Endothelial cell of umbilical vein (primary cell): ENCODE measurements around the gene CERK. TPM values are rescaled to one million over a fixed set of nuclear protein-coding genes. Genes with fewer than 3 reads are reported as not detected.

ENCODE experiments used
- BruUV-seq: library from RNA; stranded (reverse); fragments of 400-500 nt; replicated peaks from 2 replicates; lab custom pipeline; 2021; lab: Mats Ljungman, UMichigan
- CTCF ChIA-PET: fragments of 300-600, 350-600 bp; sonication (Branson Sonifier 250); formaldehyde crosslinking; loops from one replicate; lab custom pipeline; 2021; ENCODE audit warnings: antibody characterized with exemption, inconsistent platforms; lab: Charles Lee
- POLR2A ChIA-PET: fragments of 300-600, 350-600 bp; sonication (Branson Sonifier 250); formaldehyde crosslinking; loops from one replicate; lab custom pipeline; 2021; ENCODE audit warnings: antibody characterized with exemption, inconsistent platforms; lab: Charles Lee
- DNase-seq: peaks from one replicate; pipeline ENCODE4 v3.0.0-alpha.2; 2011; ENCODE audit warnings: low read depth, low spot score
- FAIRE-seq: peaks from 2 replicates; lab custom pipeline; 2011; peaks lifted over from hg19 to GRCh38; lab: Jason Lieb, UNC
- H2AFZ ChIP-seq: 2 replicates; pipeline ENCODE4 v1.6.0; 2012; ENCODE audit warnings: low read depth, low read length, control low read depth, inconsistent platforms
- H3K27ac ChIP-seq: 2 replicates; pipeline ENCODE4 v1.5.1; 2011; ENCODE audit warnings: low read depth, mild to moderate bottlenecking, control low read depth, low read length, moderate library complexity; ENCODE audit not compliant: insufficient read depth
- H3K27me3 ChIP-seq, 2 experiments: 2 replicates each; pipeline versions ENCODE4 v1.6.0 to v1.6.1; 2011; ENCODE audit warnings: low read length in 2 of 2, mixed read lengths in 1 of 2; ENCODE audit not compliant: control insufficient read depth in 2 of 2, insufficient read depth in 2 of 2
- H3K36me3 ChIP-seq, 2 experiments: 2 replicates in 1 of 2; 3 replicates in 1 of 2; pipeline ENCODE4 v1.5.1; 2011; ENCODE audit warnings: low read length in 2 of 2, mild to moderate bottlenecking in 1 of 2, moderate library complexity in 1 of 2; ENCODE audit not compliant: control insufficient read depth in 2 of 2, insufficient read depth in 2 of 2; ENCODE audit errors: extremely low read depth in 1 of 2
- H3K4me1 ChIP-seq: 3 replicates; pipeline ENCODE4 v1.5.1; 2011; ENCODE audit warnings: mild to moderate bottlenecking, low read length; ENCODE audit not compliant: control insufficient read depth, insufficient read depth; ENCODE audit errors: extremely low read depth
- H3K4me2 ChIP-seq: 2 replicates; pipeline ENCODE4 v1.6.1; 2011; ENCODE audit warnings: low read length, control low read depth, mixed read lengths; ENCODE audit not compliant: insufficient read depth
- H3K4me3 ChIP-seq, 3 experiments: fragments of 200-600 bp in 1 of 3; sonication (generic), shearing (Covaris generic) in 1 of 3; replicated peaks in 1 of 3; 2 replicates each; pipeline ENCODE4 v1.5.1; 2011 to 2016; ENCODE audit warnings: control low read depth in 3 of 3, low read length in 3 of 3, mild to moderate bottlenecking in 2 of 3, inconsistent platforms in 1 of 3, low read depth in 1 of 3, moderate library complexity in 1 of 3; ENCODE audit not compliant: insufficient read depth in 1 of 3
- H3K79me2 ChIP-seq: 2 replicates; pipeline ENCODE4 v1.6.0; 2012; ENCODE audit warnings: low read length, inconsistent platforms; ENCODE audit not compliant: control insufficient read depth, insufficient read depth
- H3K9ac ChIP-seq: replicated peaks from 2 replicates; pipeline ENCODE3; 2011; ENCODE audit warnings: low read length, control low read depth; ENCODE audit not compliant: insufficient read depth; ENCODE audit errors: extremely low read depth
- H3K9me1 ChIP-seq: replicated peaks from 3 replicates; pipeline ENCODE4 v1.6.0; 2011; ENCODE audit warnings: mild to moderate bottlenecking, low read length; ENCODE audit not compliant: control insufficient read depth, insufficient read depth; ENCODE audit errors: extremely low read depth
- H3K9me3 ChIP-seq: replicated peaks from 2 replicates; pipeline ENCODE4 v1.5.1; 2012; ENCODE audit warnings: low read length, inconsistent platforms; ENCODE audit not compliant: control insufficient read depth, insufficient read depth
- H4K20me1 ChIP-seq: replicated peaks from 2 replicates; pipeline ENCODE3; 2011; ENCODE audit warnings: mild to moderate bottlenecking, low read length; ENCODE audit not compliant: control insufficient read depth, insufficient read depth; ENCODE audit errors: extremely low read depth
- EZH2 ChIP-seq: IDR thresholded peaks from 2 replicates; pipeline ENCODE4 v1.6.1; 2012; ENCODE audit warnings: borderline replicate concordance, low read depth, mild to moderate bottlenecking, moderate library complexity, low read length, inconsistent platforms; ENCODE audit not compliant: severe bottlenecking
- FOS ChIP-seq: IDR thresholded peaks from 2 replicates; pipeline ENCODE4 v1.6.1; 2011; ENCODE audit warnings: mild to moderate bottlenecking, low read length, moderate library complexity, borderline replicate concordance; ENCODE audit not compliant: insufficient read depth
- GATA2 ChIP-seq: IDR thresholded peaks from 2 replicates; pipeline ENCODE4 v1.7.0; 2011; ENCODE audit warnings: low read depth, mild to moderate bottlenecking, moderate library complexity, mixed read lengths, low read length; ENCODE audit not compliant: insufficient read length, insufficient read depth
- JUN ChIP-seq: IDR thresholded peaks from 2 replicates; pipeline ENCODE4 v1.6.1; 2011; ENCODE audit warnings: borderline replicate concordance, low read depth; ENCODE audit not compliant: insufficient read length, insufficient read depth
- MYC ChIP-seq: IDR thresholded peaks from one replicate; pipeline ENCODE4 v1.6.1; 2011; ENCODE audit warnings: mild to moderate bottlenecking, low read depth, low read length
- POLR2A ChIP-seq: IDR thresholded peaks from 2 replicates; pipeline ENCODE4 v1.6.1; 2012; ENCODE audit warnings: low read depth, mild to moderate bottlenecking, control low read depth, low read length
- POLR2AphosphoS5 ChIP-seq: IDR thresholded peaks from 2 replicates; pipeline ENCODE4 v1.6.1; 2012; ENCODE audit warnings: low read depth, mild to moderate bottlenecking, control low read depth, low read length, moderate library complexity; ENCODE audit not compliant: insufficient read depth
- dilution Hi-C: fragments of 300-500 bp; cut with MboI; formaldehyde crosslinking; loops from one replicate; pipeline ENCODE4 v1.15.0; 2019; ENCODE audit warnings: low sequenced_read_pairs; ENCODE audit not compliant: extremely low pct_ligation_motif_present
- intact Hi-C: fragments of 100-400 bp; cut with micrococcal nuclease; formaldehyde crosslinking; loops from one replicate; pipeline ENCODE4 v1.10.0; 2022
- polyA plus RNA-seq, 4 experiments: library from polyadenylated mRNA; depleted of rRNA in 3 of 4; stranded (reverse) in 3 of 4; unstranded in 1 of 4; fragments of >200 nt; gene quantifications; 2 replicates each; pipeline versions ENCODE4 v1.2.1 to v1.2.3, GENCODE V29; 2011 to 2012; ENCODE audit warnings: missing spikeins in 1 of 4
- total RNA-seq: library from RNA; stranded (reverse); gene quantifications from 2 replicates; pipeline ENCODE4 v1.2.3, GENCODE V29; 2021
- TF ChIP-seq, protein P1 (sequence below): IDR thresholded peaks from 2 replicates; pipeline ENCODE4 v1.6.1; 2011; ENCODE audit not compliant: insufficient read depth, insufficient read length
- TF ChIP-seq, protein P2 (sequence below), 2 donors: IDR thresholded peaks; 1 replicate in 1 of 2; 2 replicates in 1 of 2; pipeline ENCODE4 v1.5.1; 2011; ENCODE audit warnings: low read length in 2 of 2, mild to moderate bottlenecking in 2 of 2, moderate library complexity in 2 of 2, control low read depth in 1 of 2, inconsistent platforms in 1 of 2, low read depth in 1 of 2; ENCODE audit not compliant: insufficient read depth in 1 of 2; ENCODE audit errors: extremely low read depth in 1 of 2

CERK gene
- total and polyA plus RNA-seq, 2 donors (not counting 3 experiments of a cell fraction or from before 2014, with no cell fraction given) = 61.1 to 88.0 TPM

DNA sequence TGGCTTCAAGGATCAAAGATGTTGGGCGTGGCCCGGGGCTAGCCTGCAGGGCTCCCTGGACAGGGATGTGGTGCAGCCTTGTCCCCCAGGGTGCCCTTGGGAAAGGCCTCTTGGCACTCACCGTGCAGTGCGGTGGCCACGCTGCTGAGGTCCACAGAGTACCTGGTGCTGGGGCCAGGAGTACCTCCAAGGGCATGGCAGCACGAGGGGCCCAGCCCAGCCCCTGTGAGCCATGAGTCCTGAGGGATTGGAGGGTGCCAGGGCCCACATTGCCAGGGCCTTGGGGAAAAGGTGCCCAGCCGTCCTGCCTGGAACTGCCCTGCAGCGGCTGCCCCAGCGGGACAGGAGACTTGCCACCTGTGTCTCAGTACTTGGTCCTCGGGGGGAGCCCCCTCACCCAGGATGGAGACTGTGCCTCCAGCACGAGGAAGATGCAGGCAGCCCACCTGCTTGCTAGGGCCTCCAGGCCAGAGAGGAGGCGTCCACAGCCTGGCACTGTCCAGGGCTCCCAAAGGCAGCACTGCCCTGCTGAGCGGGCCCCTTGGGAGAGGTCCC is 73.7 kb downstream of the CERK start:
- dilution Hi-C loops = no loop called here
- no peaks in the 10 kb centered on the region for H3K79me2 ChIP-seq
- H4K20me1 ChIP-seq = no peaks in the 10 kb centered on the region
- H3K9me1 ChIP-seq = no peaks in the 10 kb centered on the region
- no peak for TF ChIP-seq POLR2AphosphoS5
- TF ChIP-seq POLR2A = no peak
- no peak for TF ChIP-seq EZH2
- no peak for TF ChIP-seq JUN
- no peak for TF ChIP-seq FOS
- no peak for TF ChIP-seq MYC
- no peak for TF ChIP-seq GATA2
- TF ChIP-seq, protein P1, sequence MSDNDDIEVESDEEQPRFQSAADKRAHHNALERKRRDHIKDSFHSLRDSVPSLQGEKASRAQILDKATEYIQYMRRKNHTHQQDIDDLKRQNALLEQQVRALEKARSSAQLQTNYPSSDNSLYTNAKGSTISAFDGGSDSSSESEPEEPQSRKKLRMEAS = no peak
- TF ChIP-seq, protein P2, sequence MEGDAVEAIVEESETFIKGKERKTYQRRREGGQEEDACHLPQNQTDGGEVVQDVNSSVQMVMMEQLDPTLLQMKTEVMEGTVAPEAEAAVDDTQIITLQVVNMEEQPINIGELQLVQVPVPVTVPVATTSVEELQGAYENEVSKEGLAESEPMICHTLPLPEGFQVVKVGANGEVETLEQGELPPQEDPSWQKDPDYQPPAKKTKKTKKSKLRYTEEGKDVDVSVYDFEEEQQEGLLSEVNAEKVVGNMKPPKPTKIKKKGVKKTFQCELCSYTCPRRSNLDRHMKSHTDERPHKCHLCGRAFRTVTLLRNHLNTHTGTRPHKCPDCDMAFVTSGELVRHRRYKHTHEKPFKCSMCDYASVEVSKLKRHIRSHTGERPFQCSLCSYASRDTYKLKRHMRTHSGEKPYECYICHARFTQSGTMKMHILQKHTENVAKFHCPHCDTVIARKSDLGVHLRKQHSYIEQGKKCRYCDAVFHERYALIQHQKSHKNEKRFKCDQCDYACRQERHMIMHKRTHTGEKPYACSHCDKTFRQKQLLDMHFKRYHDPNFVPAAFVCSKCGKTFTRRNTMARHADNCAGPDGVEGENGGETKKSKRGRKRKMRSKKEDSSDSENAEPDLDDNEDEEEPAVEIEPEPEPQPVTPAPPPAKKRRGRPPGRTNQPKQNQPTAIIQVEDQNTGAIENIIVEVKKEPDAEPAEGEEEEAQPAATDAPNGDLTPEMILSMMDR (IDR thresholded peaks at IDR 0.05; ENCODE audit: extremely low read depth in 1 of 2, insufficient read depth in 1 of 2, low read depth in 1 of 2, low read length in 2 of 2) = no peak
- BruUV-seq = no TSS peak
- no peak overlapping the region for H3K9ac ChIP-seq
- no peaks in the 10 kb centered on the region for H3K4me1 ChIP-seq
- no peaks in the 10 kb centered on the region for H3K27me3 ChIP-seq
- H3K4me2 ChIP-seq = no peak overlapping the region
- POLR2A ChIA-PET = no interaction called here
- intact Hi-C loops = no loop called here
- FAIRE-seq (no peak), DNase-seq (no peak)
- no peak overlapping the region for H3K4me3 ChIP-seq
- H2AFZ ChIP-seq = no peak overlapping the region
- CTCF ChIA-PET = no interaction called here
- peaks cover 0 to 4% of the 10 kb centered on the region in 2 experiments for H3K36me3 ChIP-seq
- H3K9me3 ChIP-seq = no peaks in the 10 kb centered on the region
- H3K27ac ChIP-seq = no peak overlapping the region
